DMS53 (cell line): ENCODE data around the gene CX3CL1.
"Not testable (repeated sequence)": the region's sequence is repeated elsewhere in the genome, so short reads cannot be mapped to it uniquely, and the experiment has no call there.

Experiments used
- DNase-seq: peaks from one replicate; lab custom pipeline; 2025; lab: John Stamatoyannopoulos, UW

The CX3CL1 gene

DNA sequence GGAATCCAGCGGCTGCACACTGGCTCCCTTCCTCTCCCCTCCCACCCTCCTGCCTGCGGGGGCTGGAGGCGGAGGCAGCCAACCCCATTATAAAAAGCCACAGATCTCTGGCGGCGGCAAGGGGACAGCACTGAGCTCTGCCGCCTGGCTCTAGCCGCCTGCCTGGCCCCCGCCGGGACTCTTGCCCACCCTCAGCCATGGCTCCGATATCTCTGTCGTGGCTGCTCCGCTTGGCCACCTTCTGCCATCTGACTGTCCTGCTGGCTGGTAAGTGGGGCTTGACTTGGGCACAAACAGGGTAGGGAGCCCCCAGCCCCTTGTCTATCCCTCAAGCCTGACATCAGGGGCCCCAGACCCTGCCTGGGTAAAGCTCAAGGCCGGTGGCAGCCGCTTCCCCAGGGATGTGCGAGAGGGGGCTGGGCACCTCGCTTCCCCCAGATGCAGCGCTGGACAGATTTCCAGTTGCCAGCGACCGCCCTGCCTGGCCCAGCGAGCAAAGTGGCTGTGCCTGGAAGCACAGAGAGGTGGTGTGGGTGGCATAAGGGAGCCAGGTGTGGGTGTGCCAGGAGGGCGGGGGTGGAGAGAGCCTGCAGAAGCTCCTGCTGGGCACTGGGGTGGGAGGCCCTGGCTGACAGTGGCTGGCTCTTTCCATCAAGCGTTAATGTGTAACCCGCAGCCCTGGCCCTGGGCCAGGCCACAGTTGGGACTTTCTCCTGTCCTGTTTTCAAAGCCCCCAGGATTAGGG is at the start of gene CX3CL1:
TSS of gene CX3CL1 (plus strand) at position 119 of the 745 bp plus-strand sequence. CDS start at position 198, 79 bp downstream.
- DNase-seq, result peak; percentile 82

DNA sequence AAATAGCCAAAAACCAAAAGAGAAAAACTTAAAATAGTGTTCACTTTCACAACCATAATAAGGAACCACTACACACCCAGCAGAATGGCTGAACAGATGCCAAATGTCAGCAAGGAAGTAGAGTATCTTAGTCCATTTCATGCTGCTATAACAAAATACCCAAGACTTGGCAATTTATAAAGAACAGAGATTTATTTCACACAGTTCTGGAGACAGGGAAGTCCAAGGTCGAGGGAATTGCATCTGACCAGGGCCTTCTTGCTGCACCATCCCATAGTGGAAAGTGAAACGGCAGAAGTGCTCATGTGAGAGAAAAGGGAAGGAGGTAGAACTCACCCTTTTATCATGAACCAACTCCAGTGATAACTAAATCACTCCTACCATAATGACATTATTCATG is 47.5 kb upstream of the CX3CL1 start:
- DNase-seq, result no peak

GRCh38 chr16:57325458-57325857 is 46.8 kb upstream of the CX3CL1 start:
- DNase-seq, result no peak

- no peak for DNase-seq
Measured at GRCh38 chr16:57329718-57330327, 42.5 kb upstream of the CX3CL1 start.

DNA sequence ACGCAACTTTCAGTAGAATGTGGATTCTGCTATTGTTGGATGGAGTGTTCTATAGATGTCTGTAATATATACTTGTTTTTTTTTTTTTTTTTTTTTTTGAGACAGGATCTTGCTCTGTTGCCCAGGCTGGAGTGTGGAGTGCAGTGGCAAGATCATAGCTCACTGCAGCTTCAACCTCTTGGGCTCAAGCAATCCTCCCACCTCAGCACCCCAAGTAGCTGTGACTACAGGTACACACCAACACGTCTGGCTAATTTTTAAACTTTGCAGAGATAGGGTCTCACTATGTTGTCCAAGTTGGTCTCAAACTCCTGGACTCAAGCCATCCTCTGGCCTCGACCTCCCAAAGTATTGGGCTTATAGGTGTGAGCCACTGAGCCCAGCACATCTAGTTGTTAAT is 40.9 kb upstream of the CX3CL1 start:
- DNase-seq, result no peak

GRCh38 chr16:57333402-57333801 is 38.9 kb upstream of the CX3CL1 start:
- DNase-seq, result no peak

- DNase-seq, result no peak
Measured at GRCh38 chr16:57335366-57335765, 36.9 kb upstream of the CX3CL1 start.

DNA sequence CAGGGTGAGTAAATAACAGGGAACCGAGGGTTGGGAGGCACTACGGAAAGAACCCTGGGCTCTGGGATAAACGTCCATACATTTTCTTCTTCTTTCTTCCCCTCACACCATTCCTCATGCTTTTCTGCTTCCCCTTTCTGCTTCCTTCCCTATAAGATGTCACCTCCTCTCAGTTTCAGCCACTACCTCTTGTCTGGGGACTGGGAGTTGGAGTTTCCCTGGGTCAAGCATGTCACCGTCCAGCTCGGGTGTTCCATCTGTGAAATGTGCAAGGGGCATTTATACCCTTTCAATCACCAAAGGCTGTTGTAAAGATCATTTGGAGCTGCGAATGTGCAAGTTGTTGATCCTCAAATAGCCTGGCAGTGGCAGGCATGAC is 31.2 kb upstream of the CX3CL1 start:
- no peak for DNase-seq

DNA sequence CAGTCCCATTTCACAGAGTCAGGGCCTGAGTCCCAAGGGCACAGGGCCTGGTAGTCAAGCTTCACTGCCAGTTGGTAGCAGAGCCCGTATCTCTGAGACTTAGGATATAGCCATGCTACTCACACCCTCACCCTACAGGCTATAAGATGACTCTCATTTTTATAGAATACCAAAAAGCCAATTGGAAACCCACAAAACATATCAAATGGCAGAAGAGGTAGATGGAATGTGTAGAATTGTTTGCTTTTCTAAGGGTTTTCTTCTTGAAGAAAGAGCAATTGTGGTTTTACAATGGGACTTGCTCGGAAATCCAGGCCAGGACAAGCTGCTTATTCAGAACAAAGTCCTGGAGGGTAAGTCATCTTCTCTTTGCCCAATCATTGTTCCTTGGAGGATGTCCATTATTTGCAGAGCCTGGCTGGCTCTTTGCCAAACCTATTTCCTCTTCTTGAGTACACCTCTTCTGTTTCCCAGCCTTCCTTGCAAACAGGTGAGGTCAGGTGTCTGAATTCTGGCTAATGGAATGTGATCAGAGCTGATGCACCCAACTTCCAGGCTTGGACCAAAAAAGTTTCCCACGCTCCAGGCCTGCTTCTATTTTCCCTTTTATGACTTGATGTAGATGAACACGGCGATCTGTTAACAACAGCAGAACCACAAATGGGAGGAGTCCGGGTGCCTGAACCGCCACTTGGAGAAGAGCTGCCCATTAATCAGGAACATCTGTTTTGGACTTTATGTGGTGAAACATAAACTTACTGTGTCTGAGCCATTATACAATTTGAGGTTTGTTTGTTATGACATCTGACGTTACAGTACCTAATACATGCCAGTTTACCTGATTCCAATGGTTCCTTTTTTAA is 30.6 kb upstream of the CX3CL1 start:
- DNase-seq, result peak; percentile 61

GRCh38 chr16:57342606-57343005 is 29.7 kb upstream of the CX3CL1 start:
- DNase-seq, result not testable (repeated sequence)

DNA sequence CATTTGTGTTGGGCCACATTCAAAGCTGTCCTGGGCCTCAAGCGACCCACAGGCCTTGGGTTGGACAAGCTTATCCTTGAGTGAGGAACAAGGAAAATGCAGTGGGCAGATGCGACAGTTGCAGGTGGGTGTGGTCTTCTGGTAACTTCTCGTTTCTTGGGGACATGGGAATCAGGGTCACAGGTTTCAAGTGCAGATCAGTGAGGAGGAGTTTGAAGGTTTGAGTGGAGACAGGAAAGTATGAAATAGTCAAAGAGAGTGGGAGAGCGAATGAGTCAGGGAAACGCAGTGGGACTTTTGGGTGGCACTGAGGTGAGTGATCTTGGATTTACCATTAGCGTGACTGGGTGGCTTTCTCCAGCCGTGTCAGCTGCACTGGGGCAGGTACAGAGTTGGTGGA is 29.1 kb upstream of the CX3CL1 start:
- no peak for DNase-seq

DNA sequence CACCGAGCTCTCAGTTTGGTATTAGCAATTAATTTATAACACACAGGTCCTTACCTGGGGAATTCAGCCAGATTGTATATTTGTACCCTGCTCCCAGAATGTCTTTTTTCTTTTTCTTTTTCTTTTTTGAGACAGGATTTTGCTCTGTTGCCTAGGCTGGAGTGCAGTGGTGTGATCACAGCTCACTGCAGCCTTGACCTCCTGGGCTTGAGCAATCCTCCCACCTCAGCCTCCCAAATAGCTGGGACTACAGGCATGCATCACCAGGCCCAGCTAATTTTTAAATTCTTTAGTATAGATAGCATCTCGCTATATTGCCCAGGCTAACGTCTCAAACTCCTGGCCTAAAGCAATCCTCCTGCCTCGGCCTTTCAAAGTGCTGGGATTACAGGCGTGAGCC is 28.2 kb upstream of the CX3CL1 start:
- DNase-seq, result not testable (repeated sequence)

DNA sequence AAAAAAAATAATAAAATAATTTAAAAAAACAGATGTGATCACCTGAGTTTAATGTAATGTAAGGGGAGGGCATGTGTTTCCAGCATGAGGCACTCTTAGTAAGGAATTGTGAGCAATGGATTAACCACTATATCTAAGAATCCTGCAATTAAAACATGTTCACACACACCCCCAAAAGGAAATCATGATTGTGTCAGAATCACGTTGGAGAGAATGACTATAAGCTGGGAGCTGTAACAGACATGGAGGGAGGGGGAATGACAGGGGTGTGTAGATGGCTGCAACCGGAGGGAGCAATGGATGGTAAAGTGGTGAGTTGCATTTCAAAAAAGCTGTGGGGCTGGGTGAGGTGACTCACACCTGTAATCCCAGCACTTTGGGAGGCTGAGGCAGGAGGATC is 27.3 kb upstream of the CX3CL1 start:
- DNase-seq, result no peak

DNA sequence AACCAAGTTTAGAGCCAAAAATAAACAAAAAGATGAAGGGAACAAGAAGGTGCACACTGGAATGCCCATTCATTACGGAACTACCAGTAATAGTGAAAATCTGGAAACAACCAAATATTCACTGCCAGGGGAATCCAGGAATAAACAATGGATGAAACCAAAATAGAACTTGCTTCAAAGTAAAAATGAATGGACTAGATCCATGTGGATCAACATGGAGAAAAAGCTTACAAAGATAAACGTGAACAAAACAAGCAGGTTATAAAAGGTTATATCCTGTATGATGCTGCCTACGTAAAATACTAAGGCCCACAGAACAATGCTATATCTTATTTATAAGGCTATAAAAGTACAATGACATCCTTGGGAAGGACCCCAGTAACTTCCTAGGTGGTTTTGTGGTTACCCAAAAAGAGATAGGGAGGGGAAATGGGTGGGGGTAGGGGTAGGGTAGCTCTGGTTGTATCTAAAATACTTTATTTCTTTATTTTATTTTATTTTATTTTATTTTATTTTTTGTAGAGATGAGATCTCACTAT is 26.6 kb upstream of the CX3CL1 start:
- no peak for DNase-seq

GRCh38 chr16:57347858-57348257 is 24.4 kb upstream of the CX3CL1 start:
- DNase-seq, result no peak

GRCh38 chr16:57348327-57348726 is 24.0 kb upstream of the CX3CL1 start:
- no peak for DNase-seq

GRCh38 chr16:57349212-57350031 is 22.9 kb upstream of the CX3CL1 start:
- no peak for DNase-seq

GRCh38 chr16:57352636-57353047 is 19.6 kb upstream of the CX3CL1 start:
- no peak for DNase-seq

- no peak for DNase-seq
Measured at GRCh38 chr16:57354311-57354710, 18.0 kb upstream of the CX3CL1 start.

DNA sequence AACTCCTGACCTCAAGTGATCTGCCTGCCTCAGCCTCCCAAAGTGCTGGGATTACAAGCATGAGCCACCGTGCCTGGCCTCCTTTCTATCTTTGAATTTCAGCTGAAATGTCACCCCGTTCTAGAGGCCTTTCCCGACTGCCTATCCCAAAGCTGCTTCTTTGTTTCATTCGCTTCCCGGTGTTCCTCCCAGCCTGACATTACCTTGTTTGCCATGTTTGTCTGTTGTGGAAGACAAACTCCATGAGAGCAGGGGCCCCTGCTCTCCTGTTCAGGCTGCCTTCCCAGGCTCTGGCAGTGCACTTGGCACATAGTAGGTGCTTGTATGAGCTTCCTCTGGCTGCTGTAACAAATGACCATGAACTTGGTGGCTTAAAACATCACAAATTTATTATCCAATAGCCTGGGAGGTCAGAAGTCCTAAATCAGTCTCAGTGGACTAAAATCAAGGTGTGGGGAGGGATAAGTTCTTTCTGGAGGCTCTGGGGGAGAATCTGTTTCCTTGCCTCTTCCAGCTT is 16.3 kb upstream of the CX3CL1 start:
- DNase-seq, result no peak

- no peak for DNase-seq
Measured at GRCh38 chr16:57356547-57356946, 15.7 kb upstream of the CX3CL1 start.
